ENCODE measurements around the gene BCAS4. TPM values are rescaled to one million over a fixed set of nuclear protein-coding genes. Genes with fewer than 3 reads are reported as not detected.
"Not testable (repeated sequence)": the region's sequence is repeated elsewhere in the genome, so short reads cannot be mapped to it uniquely, and the experiment has no call there.

Gene BCAS4
- total RNA-seq, 2 experiments from 2014 or later = 11.6 to 17.0 TPM

- Mint-ChIP-seq H3K36me3 (ENCODE audit: low read depth) (peaks cover 4% of the 10 kb centered on the region), H3K9me3 (ENCODE audit: low read depth) (no peaks in the 10 kb centered on the region), H3K27me3 (no peaks in the 10 kb centered on the region), H3K4me3 (no peak overlapping the region), H3K27ac (no peak overlapping the region), H3K4me1 (no peaks in the 10 kb centered on the region)
- POLR2A ChIA-PET = interaction anchor here (1.1 kb wide), 1 partner anchor 84 kb away, joined by 3 read pairs; the partner anchor contains the start of gene DPM1
- DNase-seq (no peak), ATAC-seq (no peak)
- CTCF ChIA-PET = no interaction called here
- intact Hi-C loops (cut with DNase I, micrococcal nuclease) = no loop called here
Observed at GRCh38 chr20:50874111-50874757, 79.4 kb downstream of the BCAS4 start.

GRCh38 chr20:50874758-50875665 is 80.2 kb downstream of the BCAS4 start:
- H3K27me3 Mint-ChIP-seq = no peaks in the 10 kb centered on the region
- POLR2A ChIA-PET = no interaction called here

GRCh38 chr20:50876063-50876685 is 81.3 kb downstream of the BCAS4 start:
- Mint-ChIP-seq H3K4me3 (no peak overlapping the region), H3K9me3 (ENCODE audit: low read depth) (no peaks in the 10 kb centered on the region), H3K4me1 (no peaks in the 10 kb centered on the region), H3K27ac (no peak overlapping the region), H3K27me3 (no peaks in the 10 kb centered on the region), H3K36me3 (ENCODE audit: low read depth) (peaks cover 4% of the 10 kb centered on the region)
- POLR2A ChIA-PET = interaction anchor here (0.7 kb wide), 1 partner anchor 848 kb away, joined by 8 read pairs; no protein-coding TSS in a partner anchor
- intact Hi-C loops (cut with DNase I, micrococcal nuclease) = no loop called here
- DNase-seq (no peak), ATAC-seq (no peak)
- CTCF ChIA-PET = interaction anchor here (0.7 kb wide), 1 partner anchor 55 kb away, joined by 4 read pairs; no protein-coding TSS in a partner anchor

More at GRCh38 chr20:50874758-50875665, 80.2 kb downstream of the BCAS4 start:
- intact Hi-C loops (cut with DNase I, micrococcal nuclease) = no loop called here
- Mint-ChIP-seq H3K27ac (no peak overlapping the region), H3K36me3 (ENCODE audit: low read depth) (peaks cover 4% of the 10 kb centered on the region), H3K4me3 (no peak overlapping the region), H3K4me1 (no peaks in the 10 kb centered on the region), H3K9me3 (ENCODE audit: low read depth) (no peaks in the 10 kb centered on the region)
- no peak for DNase-seq
- CTCF ChIA-PET = no interaction called here
- ATAC-seq = no peak

- peaks cover 4% of the 10 kb centered on the region for H3K36me3 Mint-ChIP-seq (ENCODE audit: low read depth)
- no peaks in the 10 kb centered on the region for H3K4me1 Mint-ChIP-seq
- no peak overlapping the region for H3K27ac Mint-ChIP-seq
- CTCF ChIA-PET = interaction anchor here (0.7 kb wide), 1 partner anchor 81 kb away, joined by 3 read pairs; no protein-coding TSS in a partner anchor
- DNase-seq (no peak), ATAC-seq (no peak)
- intact Hi-C loops (cut with DNase I, micrococcal nuclease) = no loop called here
- no peaks in the 10 kb centered on the region for H3K27me3 Mint-ChIP-seq
- no peaks in the 10 kb centered on the region for H3K9me3 Mint-ChIP-seq (ENCODE audit: low read depth)
- H3K4me3 Mint-ChIP-seq = no peak overlapping the region
- POLR2A ChIA-PET = no interaction called here
Observed at GRCh38 chr20:50876816-50877215, 82.0 kb downstream of the BCAS4 start.

- H3K4me3 Mint-ChIP-seq = no peak overlapping the region
- ATAC-seq = no peak
- no peaks in the 10 kb centered on the region for H3K4me1 Mint-ChIP-seq
- H3K27ac Mint-ChIP-seq = no peak overlapping the region
- ChIA-PET POLR2A (no interaction called here), CTCF (interaction anchor here (0.7 kb wide), 1 partner anchor 81 kb away, joined by 3 read pairs; no protein-coding TSS in a partner anchor)
- no peak for DNase-seq
- intact Hi-C loops (cut with DNase I, micrococcal nuclease) = no loop called here
- H3K27me3 Mint-ChIP-seq = no peaks in the 10 kb centered on the region
- H3K36me3 Mint-ChIP-seq (ENCODE audit: low read depth) = peaks cover 4% of the 10 kb centered on the region
- H3K9me3 Mint-ChIP-seq (ENCODE audit: low read depth) = no peaks in the 10 kb centered on the region
Observed at GRCh38 chr20:50877232-50877743, 82.4 kb downstream of the BCAS4 start.

- H3K27ac Mint-ChIP-seq = no peak overlapping the region
- POLR2A ChIA-PET = no interaction called here
Observed at GRCh38 chr20:50879649-50880550, 85.0 kb downstream of the BCAS4 start.

GRCh38 chr20:50881759-50882424 is 87.0 kb downstream of the BCAS4 start:
- intact Hi-C loops (cut with DNase I, micrococcal nuclease); H3K36me3 Mint-ChIP-seq (ENCODE audit: low read depth); H3K27me3 Mint-ChIP-seq; H3K4me3 Mint-ChIP-seq; H3K4me1 Mint-ChIP-seq; DNase-seq; ATAC-seq; POLR2A ChIA-PET; H3K27ac Mint-ChIP-seq; H3K9me3 Mint-ChIP-seq (ENCODE audit: low read depth): not testable (repeated sequence)
- CTCF ChIA-PET = interaction anchor here (0.5 to 0.7 kb wide), 2 partner anchors 133 to 1706 kb away, joined by 3 read pairs; no protein-coding TSS in a partner anchor

More at GRCh38 chr20:50879649-50880550, 85.0 kb downstream of the BCAS4 start:
- no peaks in the 10 kb centered on the region for H3K9me3 Mint-ChIP-seq (ENCODE audit: low read depth)
- DNase-seq (no peak), ATAC-seq (no peak)
- H3K36me3 Mint-ChIP-seq (ENCODE audit: low read depth) = peaks cover 4% of the 10 kb centered on the region
- intact Hi-C loops (cut with DNase I, micrococcal nuclease) = no loop called here
- H3K4me3 Mint-ChIP-seq = no peak overlapping the region
- no peaks in the 10 kb centered on the region for H3K27me3 Mint-ChIP-seq
- CTCF ChIA-PET = no interaction called here
- H3K4me1 Mint-ChIP-seq = no peaks in the 10 kb centered on the region

GRCh38 chr20:50883856-50884255 is 89.0 kb downstream of the BCAS4 start:
- CTCF ChIA-PET = no interaction called here
- H3K36me3 Mint-ChIP-seq (ENCODE audit: low read depth) = peaks cover 6% of the 10 kb centered on the region
- no peak overlapping the region for H3K4me3 Mint-ChIP-seq
- no peaks in the 10 kb centered on the region for H3K27me3 Mint-ChIP-seq
- intact Hi-C loops (cut with DNase I, micrococcal nuclease) = no loop called here
- H3K4me1 Mint-ChIP-seq = no peaks in the 10 kb centered on the region
- H3K27ac Mint-ChIP-seq = no peak overlapping the region
- no peak for DNase-seq
- POLR2A ChIA-PET = no interaction called here
- H3K9me3 Mint-ChIP-seq (ENCODE audit: low read depth) = no peaks in the 10 kb centered on the region
- no peak for ATAC-seq

- H3K27ac Mint-ChIP-seq = no peak overlapping the region
Observed at GRCh38 chr20:50885068-50885467, 90.2 kb downstream of the BCAS4 start.

GRCh38 chr20:50885781-50886180 is 90.9 kb downstream of the BCAS4 start:
- Mint-ChIP-seq H3K4me1 (peaks cover under 1% of the 10 kb centered on the region), H3K4me3 (no peak overlapping the region), H3K9me3 (ENCODE audit: low read depth) (no peaks in the 10 kb centered on the region), H3K36me3 (ENCODE audit: low read depth) (peaks cover 18% of the 10 kb centered on the region), H3K27me3 (no peaks in the 10 kb centered on the region), H3K27ac (no peak overlapping the region)
- ChIA-PET POLR2A (no interaction called here), CTCF (interaction anchor here (0.7 kb wide), 1 partner anchor 99 kb away, joined by 3 read pairs; no protein-coding TSS in a partner anchor)
- no peak for DNase-seq
- intact Hi-C loops (cut with DNase I, micrococcal nuclease) = no loop called here
- no peak for ATAC-seq

More at GRCh38 chr20:50885068-50885467, 90.2 kb downstream of the BCAS4 start:
- DNase-seq (no peak), ATAC-seq (no peak)
- ChIA-PET POLR2A (no interaction called here), CTCF (interaction anchor here (0.6 to 1.0 kb wide), 3 partner anchors 24 to 136 kb away, joined by 3 to 4 read pairs (median 4); no protein-coding TSS in a partner anchor)
- intact Hi-C loops (cut with DNase I, micrococcal nuclease) = no loop called here
- Mint-ChIP-seq H3K4me3 (no peak overlapping the region), H3K36me3 (ENCODE audit: low read depth) (peaks cover 15% of the 10 kb centered on the region), H3K9me3 (ENCODE audit: low read depth) (no peaks in the 10 kb centered on the region), H3K27me3 (no peaks in the 10 kb centered on the region), H3K4me1 (no peaks in the 10 kb centered on the region)

Measured in activated CD4-positive, alpha-beta T cell treated with anti-CD3 and anti-CD28 coated beads for 36 hours (primary cell).